ENCODE data around the gene CYP1B1. TPM values are rescaled to one million over a fixed set of nuclear protein-coding genes. Genes with fewer than 3 reads are reported as not detected.

The CYP1B1 gene
- total RNA-seq, 1 experiment from 2014 or later = 4.2 TPM

DNA sequence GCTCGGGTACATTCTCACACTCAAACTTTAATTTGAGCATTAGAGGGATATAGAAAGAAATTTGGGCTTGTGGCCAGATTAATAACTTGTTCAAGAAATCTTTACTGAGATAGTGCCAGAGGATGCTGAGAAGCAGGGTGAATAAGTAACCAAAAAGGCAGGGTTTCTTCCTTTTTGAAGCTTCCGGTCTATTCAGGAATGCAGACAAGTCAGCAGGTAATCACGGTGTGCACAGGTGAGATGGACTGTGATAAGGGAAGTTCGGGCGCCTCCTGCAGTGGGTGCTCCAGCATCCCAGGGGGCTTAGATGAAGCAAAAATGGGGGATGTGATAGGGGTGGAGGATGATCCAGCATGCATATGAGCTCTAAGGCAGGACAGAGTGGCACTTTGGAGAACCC is 44.9 kb upstream of the CYP1B1 start (continued):
- TF ChIP-seq, protein P1, sequence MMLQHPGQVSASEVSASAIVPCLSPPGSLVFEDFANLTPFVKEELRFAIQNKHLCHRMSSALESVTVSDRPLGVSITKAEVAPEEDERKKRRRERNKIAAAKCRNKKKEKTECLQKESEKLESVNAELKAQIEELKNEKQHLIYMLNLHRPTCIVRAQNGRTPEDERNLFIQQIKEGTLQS (CRISPR knock-in tag; conservative IDR thresholded peaks at IDR 0.05) = no peak
- no peak for TF ChIP-seq SMAD4 (CRISPR knock-in tag; IDR thresholded peaks at IDR 0.05)
- TF ChIP-seq, protein P2, sequence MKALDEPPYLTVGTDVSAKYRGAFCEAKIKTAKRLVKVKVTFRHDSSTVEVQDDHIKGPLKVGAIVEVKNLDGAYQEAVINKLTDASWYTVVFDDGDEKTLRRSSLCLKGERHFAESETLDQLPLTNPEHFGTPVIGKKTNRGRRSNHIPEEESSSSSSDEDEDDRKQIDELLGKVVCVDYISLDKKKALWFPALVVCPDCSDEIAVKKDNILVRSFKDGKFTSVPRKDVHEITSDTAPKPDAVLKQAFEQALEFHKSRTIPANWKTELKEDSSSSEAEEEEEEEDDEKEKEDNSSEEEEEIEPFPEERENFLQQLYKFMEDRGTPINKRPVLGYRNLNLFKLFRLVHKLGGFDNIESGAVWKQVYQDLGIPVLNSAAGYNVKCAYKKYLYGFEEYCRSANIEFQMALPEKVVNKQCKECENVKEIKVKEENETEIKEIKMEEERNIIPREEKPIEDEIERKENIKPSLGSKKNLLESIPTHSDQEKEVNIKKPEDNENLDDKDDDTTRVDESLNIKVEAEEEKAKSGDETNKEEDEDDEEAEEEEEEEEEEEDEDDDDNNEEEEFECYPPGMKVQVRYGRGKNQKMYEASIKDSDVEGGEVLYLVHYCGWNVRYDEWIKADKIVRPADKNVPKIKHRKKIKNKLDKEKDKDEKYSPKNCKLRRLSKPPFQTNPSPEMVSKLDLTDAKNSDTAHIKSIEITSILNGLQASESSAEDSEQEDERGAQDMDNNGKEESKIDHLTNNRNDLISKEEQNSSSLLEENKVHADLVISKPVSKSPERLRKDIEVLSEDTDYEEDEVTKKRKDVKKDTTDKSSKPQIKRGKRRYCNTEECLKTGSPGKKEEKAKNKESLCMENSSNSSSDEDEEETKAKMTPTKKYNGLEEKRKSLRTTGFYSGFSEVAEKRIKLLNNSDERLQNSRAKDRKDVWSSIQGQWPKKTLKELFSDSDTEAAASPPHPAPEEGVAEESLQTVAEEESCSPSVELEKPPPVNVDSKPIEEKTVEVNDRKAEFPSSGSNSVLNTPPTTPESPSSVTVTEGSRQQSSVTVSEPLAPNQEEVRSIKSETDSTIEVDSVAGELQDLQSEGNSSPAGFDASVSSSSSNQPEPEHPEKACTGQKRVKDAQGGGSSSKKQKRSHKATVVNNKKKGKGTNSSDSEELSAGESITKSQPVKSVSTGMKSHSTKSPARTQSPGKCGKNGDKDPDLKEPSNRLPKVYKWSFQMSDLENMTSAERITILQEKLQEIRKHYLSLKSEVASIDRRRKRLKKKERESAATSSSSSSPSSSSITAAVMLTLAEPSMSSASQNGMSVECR (CRISPR knock-in tag; IDR thresholded peaks at IDR 0.05; ENCODE audit: borderline replicate concordance) = no peak
- TF ChIP-seq HMGA2 (CRISPR knock-in tag; IDR thresholded peaks at IDR 0.05) = no peak
- TF ChIP-seq ETV6 (CRISPR knock-in tag; IDR thresholded peaks at IDR 0.05) = no peak

DNA sequence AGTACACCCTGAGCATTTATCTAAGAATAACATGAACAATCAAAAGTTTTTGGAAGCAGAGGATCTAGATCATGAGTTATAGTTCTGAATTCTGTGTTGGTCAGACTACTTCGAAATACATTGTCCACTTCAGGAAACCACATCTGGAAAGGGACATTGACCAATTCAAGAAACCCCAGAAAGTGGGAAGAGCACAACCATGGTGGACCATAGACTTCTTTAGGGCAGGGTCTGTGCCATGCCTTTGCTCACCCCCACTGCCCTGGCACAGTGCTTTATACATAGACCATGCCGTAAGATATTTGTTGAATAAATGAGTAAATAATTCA is 44.3 kb upstream of the CYP1B1 start:
- Mint-ChIP-seq H3K4me3 (no peak overlapping the region), H3K36me3 (peaks cover 2% of the 10 kb centered on the region; the same call in 1 of the 2 replicates), H3K9me3 (peaks cover 2% of the 10 kb centered on the region), H3K4me1 (0 out of 2 replicates have a peak, but pooled peaks cover 4% of the 10 kb centered on the region), H3K27ac (no peak overlapping the region), H3K27me3 (ENCODE audit: low read depth) (no peaks in the 10 kb centered on the region; the same call in 1 of the 2 replicates)
- ChIA-PET POLR2A (no interaction called here), CTCF (interaction anchor here (1.0 to 3.4 kb wide), 2 partner anchors 44 to 724 kb away, joined by 4 to 16 read pairs; partner anchors contain the start of gene CYP1B1)
- ATAC-seq = no peak
- TF ChIP-seq, protein P2 (CRISPR knock-in tag; IDR thresholded peaks at IDR 0.05; ENCODE audit: borderline replicate concordance) = no peak
- no peak for DNase-seq (ENCODE audit: low spot score)

DNA sequence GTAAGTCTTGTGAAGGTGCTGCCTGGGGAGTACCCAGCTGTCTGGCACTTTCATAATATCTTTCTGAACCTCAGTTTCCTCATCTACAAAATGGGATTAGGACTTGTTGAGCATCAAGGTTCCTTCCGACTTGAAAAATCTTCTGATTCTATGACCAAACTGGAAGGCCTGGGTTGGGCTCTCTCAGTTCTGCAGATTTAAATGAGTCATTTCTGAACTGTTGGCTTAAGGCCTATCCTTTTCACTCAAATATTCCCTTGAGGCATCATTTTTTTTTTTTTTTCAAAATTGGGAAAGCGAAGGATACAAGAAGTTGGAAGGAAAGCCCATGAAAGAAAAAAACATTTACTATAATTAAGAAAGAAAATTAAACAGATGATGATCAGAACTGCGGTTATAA is 40.8 kb upstream of the CYP1B1 start:
- ChIA-PET POLR2A (no interaction called here), CTCF (interaction anchor here (0.7 to 1.6 kb wide), 3 partner anchors 40 to 156 kb away, joined by 3 to 22 read pairs (median 5); partner anchors contain the start of gene CYP1B1)
- peaks cover 12% of the 10 kb centered on the region for H3K9me3 Mint-ChIP-seq
- H3K4me1 Mint-ChIP-seq = peaks cover 6% of the 10 kb centered on the region; the same call in 1 of the 2 replicates
- no peak overlapping the region for H3K4me3 Mint-ChIP-seq
- peaks cover 3% of the 10 kb centered on the region; the same call in 1 of the 2 replicates for H3K36me3 Mint-ChIP-seq
- DNase-seq (ENCODE audit: low spot score) (no peak), ATAC-seq (no peak)
- TF ChIP-seq, protein P3, sequence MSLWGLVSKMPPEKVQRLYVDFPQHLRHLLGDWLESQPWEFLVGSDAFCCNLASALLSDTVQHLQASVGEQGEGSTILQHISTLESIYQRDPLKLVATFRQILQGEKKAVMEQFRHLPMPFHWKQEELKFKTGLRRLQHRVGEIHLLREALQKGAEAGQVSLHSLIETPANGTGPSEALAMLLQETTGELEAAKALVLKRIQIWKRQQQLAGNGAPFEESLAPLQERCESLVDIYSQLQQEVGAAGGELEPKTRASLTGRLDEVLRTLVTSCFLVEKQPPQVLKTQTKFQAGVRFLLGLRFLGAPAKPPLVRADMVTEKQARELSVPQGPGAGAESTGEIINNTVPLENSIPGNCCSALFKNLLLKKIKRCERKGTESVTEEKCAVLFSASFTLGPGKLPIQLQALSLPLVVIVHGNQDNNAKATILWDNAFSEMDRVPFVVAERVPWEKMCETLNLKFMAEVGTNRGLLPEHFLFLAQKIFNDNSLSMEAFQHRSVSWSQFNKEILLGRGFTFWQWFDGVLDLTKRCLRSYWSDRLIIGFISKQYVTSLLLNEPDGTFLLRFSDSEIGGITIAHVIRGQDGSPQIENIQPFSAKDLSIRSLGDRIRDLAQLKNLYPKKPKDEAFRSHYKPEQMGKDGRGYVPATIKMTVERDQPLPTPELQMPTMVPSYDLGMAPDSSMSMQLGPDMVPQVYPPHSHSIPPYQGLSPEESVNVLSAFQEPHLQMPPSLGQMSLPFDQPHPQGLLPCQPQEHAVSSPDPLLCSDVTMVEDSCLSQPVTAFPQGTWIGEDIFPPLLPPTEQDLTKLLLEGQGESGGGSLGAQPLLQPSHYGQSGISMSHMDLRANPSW (CRISPR knock-in tag; conservative IDR thresholded peaks at IDR 0.05; ENCODE audit: low read depth) = no peak
- no peaks in the 10 kb centered on the region; the same call in 1 of the 2 replicates for H3K27me3 Mint-ChIP-seq (ENCODE audit: low read depth)
- H3K27ac Mint-ChIP-seq = no peak overlapping the region

Measured in WTC11 (cell line).